Ectodermal cell (in vitro differentiated cells): ENCODE measurements around the gene WIZ.

Experiments
- H3K27ac ChIP-seq: 2 replicates; pipeline ENCODE4 v1.7.0; 2013; ENCODE audit warnings: mild to moderate bottlenecking, low read depth, low read length; ENCODE audit not compliant: insufficient read depth, poor library complexity, severe bottlenecking
- H3K27me3 ChIP-seq: 2 replicates; pipeline ENCODE4 v1.7.0; 2013; ENCODE audit warnings: mild to moderate bottlenecking, low read length; ENCODE audit not compliant: insufficient read depth, control insufficient read depth, poor library complexity, severe bottlenecking
- H3K36me3 ChIP-seq: one replicate; pipeline ENCODE4 v1.7.0; 2013; ENCODE audit warnings: low read length; ENCODE audit not compliant: control insufficient read depth, insufficient read depth
- H3K4me1 ChIP-seq: one replicate; pipeline ENCODE4 v1.7.0; 2013; ENCODE audit warnings: low read length; ENCODE audit not compliant: control insufficient read depth, insufficient read depth
- H3K4me3 ChIP-seq: 2 replicates; pipeline ENCODE4 v1.7.0; 2013; ENCODE audit warnings: low read depth, low read length, control low read depth; ENCODE audit not compliant: insufficient read depth
- H3K9me3 ChIP-seq: 2 replicates; pipeline ENCODE4 v1.7.0; 2013; ENCODE audit warnings: mild to moderate bottlenecking, low read length, moderate library complexity; ENCODE audit not compliant: control insufficient read depth
- WGBS, 2 experiments: methylation state at CpG; one replicate each; pipeline ENCODE4 v1.1.7; 2013; ENCODE audit warnings: missing lambda C conversion rate in 2 of 2; 5-methylcytosine and 5-hydroxymethylcytosine counted together

Gene WIZ

DNA sequence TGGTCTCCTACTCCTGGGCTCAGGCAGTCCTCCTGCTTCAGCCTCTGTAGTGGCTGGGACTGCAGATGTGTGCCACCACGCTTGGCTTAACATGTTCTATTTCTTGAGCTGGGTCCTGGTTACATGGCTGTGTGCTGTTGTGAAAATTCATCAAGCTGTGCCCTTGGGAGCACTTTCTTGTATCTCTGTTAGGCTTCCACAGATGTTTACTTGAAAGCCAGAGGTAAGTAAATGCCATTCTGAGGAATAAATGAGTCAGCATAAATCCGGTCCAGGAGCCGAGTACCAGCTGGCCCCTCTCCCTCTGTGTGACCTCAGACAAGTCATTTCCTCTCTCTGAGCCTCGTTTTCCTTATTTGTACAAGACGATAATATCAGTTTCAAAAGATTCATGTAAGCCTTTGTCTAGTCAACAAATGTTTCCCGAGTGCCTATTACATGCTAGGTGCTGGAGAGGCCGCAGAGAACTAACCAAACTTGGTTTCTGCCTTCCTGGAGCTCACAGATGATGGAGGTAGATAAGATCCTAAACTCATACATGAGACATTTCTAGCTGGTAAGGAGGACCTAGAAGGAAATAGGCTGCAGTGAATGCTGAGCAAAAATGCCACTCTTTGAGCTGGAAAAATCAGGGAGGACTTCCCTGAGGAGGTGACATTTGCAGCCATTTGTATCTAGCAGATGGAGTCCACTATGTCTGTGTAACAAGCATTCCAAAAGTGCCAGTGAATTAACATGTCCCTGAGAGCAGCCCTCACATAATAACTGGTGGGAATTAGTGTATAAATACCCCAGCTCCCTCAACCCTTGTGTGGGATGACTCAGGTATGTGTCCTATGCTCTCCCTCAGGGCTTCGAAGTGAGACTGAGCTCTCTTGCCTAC is 17.3 kb upstream of the WIZ start:
- Histone ChIP-seq H3K4me1 (no peaks in the 10 kb centered on the region), H3K27ac (no peak overlapping the region), H3K27me3 (peaks cover 25% of the 10 kb centered on the region), H3K36me3 (no peaks in the 10 kb centered on the region), H3K9me3 (no peaks in the 10 kb centered on the region), H3K4me3 (no peak overlapping the region)
- WGBS, 2 experiments, result 69 to 71% methylated on average over 8 of the region's 8 CpGs

DNA sequence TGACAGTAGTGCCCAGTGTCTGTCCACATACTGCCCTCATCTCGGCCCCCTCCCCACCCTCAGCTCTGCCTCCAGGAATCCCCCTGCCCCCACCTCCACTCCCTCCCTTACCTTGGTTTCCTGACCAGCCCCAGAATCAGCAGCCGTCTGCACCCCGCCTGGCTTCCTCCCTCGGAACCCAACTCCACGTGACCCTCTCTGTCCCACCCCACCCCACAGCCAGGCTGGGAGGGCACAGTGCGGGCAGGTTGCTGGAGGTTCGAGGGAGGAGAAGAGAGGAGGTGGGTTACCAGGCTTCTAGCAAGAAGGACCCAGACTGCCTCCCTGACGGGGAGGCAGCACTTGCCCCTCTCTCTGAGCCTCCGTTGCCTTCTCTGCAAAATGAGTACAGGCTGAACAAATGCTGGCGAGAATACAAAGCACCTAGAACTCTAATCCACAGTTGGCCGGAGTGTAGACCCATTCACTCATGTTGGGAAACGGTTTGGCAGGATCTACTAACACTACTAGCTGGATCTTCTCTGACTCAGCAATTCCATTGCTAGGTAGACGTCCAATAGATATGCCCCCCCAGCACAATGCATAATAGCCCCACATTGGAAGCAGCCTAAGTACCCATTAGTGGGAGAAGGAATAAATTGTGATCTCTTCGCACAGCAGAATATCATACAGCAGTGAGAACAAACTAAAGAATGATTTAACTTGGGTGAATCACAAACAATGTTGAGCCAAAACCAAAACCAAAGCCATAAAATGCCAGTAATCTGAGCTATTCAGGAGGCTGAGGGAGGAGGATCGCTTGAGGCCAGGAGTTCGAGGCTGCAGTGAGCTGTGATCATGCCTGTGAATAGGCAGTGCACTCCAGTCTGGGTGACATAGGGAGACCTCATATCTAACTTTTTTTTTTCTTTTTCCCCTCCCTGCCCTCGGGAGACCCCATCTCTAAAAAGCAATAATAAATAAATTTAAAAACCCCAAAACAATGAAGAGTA is 14.9 kb upstream of the WIZ start, which contains the start of gene RASAL3:
RASAL3 (minus strand) TSS at position 151 of the 992 bp plus-strand sequence. CDS start 186 bp downstream, outside the sequence.
- Histone ChIP-seq H3K4me3 (no peak within 1 kb of the TSS), H3K9me3 (no peaks in the 10 kb centered on the region), H3K36me3 (no peaks in the 10 kb centered on the region), H3K4me1 (no peaks in the 10 kb centered on the region), H3K27ac (no peak within 1 kb of the TSS), H3K27me3 (peaks cover 34% of the 10 kb centered on the region)
- WGBS, 2 experiments, result 63 to 64% methylated on average over 17 of the region's 17 CpGs

DNA sequence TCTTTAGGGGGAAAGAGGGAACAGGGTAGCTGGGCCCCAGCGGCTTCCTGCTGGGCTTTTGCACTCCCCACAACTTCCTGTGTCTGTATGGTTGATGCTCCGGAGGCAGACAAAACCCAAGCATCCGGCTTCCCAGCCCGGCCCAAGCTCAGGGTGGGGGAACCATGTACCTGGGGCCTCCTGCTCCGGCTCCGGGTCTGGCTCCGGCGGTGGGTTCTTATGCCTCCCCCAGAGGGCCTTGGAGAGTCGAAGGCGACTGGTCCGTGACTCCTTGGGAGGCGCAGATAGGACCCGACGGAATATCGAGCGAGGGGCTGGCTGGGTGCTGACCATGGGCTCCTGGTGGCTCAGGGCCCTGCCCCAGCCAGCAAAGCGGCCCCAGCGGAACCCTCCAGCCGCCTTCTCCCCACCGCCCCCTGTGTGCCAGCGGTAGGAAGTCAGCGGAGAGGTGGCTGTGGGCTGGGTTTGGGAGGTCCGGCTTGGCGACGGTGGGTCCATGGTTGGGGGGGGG is 14.2 kb upstream of the WIZ start:
- Histone ChIP-seq H3K36me3 (no peaks in the 10 kb centered on the region), H3K9me3 (no peaks in the 10 kb centered on the region), H3K27ac (no peak overlapping the region), H3K4me1 (no peaks in the 10 kb centered on the region), H3K27me3 (peaks cover 31% of the 10 kb centered on the region), H3K4me3 (no peak overlapping the region)
- 80 to 81% methylated on average over 25 of the region's 25 CpGs for WGBS, 2 experiments

DNA sequence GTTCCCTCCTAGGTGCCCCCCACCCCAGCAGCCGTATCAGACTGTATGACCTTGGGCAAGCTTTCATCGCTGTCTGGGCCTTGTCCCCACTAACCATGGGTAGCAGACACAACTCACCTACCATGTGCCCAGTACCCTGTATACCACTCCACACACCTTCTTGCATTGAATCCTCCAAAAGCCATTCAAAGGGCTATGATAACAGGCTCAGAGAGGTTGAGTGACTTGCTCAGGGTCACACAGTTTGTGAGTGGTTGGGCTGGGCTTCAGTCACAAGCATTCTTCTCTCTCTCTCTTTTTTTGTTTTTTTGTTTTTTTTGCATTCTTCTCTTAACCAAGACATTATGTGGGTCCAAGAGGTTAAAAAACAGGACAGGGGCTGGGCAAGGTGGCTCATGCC is 11.9 kb upstream of the WIZ start:
- no peaks in the 10 kb centered on the region for H3K9me3 ChIP-seq
- H3K27ac ChIP-seq, result no peak overlapping the region
- WGBS, 2 experiments, result 77% methylated on average over 2 of the region's 2 CpGs
- H3K4me1 ChIP-seq, result no peaks in the 10 kb centered on the region
- H3K4me3 ChIP-seq, result no peak overlapping the region
- H3K27me3 ChIP-seq, result peaks cover 41% of the 10 kb centered on the region
- H3K36me3 ChIP-seq, result no peaks in the 10 kb centered on the region

DNA sequence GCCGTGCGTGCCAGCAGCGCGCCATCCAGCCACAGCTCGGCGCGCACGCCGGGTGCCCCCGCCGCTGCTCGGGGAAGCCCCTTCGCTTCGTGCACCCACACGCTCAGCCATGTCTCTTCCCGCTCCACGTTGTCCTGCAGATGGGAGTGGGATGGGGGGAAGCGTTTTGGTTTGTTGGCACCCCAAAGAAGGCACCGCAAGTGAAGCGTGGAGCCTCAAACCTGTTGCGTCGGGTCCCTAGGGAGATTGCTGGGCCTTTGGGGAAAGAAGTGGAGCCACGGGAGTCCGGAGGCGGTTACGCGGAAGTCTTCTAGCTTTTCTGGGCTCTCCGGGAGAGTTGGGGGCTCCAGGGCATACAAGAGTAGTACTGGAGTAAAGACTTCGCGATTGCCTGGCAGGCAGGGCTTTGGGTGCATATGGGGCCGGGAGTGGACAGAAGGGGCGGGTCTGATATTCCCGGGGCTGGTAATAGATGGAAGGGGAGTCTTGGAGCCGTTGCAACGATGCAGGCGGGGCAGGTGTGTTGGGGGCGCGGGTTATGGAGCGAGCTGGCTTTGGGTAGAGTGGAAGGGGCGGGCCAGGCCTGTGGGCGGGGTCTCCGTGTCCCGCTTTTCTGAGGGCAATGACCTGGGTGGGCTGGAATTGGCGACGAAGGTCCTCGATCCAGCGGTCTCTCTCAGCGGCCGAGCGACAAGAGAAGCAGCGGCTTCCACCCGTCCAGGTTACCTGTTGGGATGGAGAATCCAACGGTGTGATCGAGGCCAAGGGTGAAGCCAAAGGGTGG is 8.1 kb upstream of the WIZ start:
- H3K4me1 ChIP-seq, result no peaks in the 10 kb centered on the region
- no peaks in the 10 kb centered on the region for H3K36me3 ChIP-seq
- WGBS, 2 experiments, result 44 to 48% methylated on average over 54 of the region's 54 CpGs
- H3K4me3 ChIP-seq, result no peak overlapping the region
- peaks cover 79% of the 10 kb centered on the region for H3K27me3 ChIP-seq
- H3K27ac ChIP-seq, result no peak overlapping the region
- H3K9me3 ChIP-seq, result no peaks in the 10 kb centered on the region

DNA sequence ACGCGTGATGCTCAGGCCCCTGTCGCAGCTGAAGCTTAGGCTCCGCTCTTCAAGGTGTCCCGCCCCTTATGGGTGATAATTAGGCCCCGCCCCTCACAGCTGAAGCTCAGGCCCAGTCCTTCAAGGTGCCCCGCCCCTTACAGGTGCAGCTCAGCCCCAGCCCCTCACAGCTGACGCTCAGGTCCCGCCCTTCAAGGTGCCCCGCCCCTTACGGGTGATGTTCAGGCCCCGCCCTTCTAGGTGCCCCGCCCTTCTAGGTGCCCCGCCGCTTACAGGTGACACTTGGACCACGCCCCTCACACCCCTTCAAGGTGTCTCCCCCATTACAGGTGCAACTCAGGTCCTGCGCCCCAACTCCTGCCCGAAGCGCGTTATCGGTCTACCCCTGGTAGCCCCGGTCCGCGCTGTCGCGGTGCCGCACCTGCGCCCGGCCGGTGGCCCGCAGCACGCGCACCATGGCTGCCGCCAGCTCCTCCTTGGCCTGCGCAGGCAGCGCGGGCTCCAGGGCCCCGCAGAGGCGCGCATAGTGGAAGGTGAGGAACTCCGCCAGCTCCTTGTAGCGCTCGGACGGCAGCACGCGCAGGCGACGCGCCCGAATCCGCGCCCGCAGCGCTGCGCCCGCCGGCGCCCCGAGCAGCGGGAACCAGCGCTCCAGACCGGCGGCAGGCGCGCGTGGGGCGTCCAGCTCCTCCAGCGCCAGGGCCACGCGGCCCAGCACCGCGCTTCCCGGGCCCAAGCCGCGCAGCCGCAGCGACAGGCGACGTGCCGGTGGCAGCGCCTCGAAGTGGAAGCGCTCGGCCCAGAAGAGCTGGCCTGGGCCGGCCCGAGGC is 7.3 kb upstream of the WIZ start:
- H3K9me3 ChIP-seq, result no peaks in the 10 kb centered on the region

DNA sequence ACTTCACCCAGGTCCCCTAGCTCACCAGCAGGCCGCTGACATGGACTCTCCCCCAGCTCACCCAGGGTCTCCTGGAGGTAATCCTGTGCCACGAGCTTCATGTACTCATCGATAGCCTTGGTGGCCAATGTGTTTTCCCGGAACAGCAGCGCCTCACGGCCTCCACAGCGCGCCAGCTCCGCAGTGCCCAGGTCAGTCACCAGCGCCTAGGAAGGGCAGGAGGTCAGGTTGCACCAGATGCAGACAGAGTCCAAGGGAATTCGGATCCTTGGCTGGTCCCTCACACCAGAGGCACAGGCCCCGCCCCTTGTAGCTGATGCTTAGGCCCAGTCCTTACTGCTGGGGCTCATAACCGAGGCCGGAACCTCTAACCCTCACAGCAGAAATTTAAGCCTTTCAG is 6.7 kb upstream of the WIZ start:
- Histone ChIP-seq H3K27me3 (peaks cover 91% of the 10 kb centered on the region), H3K36me3 (no peaks in the 10 kb centered on the region), H3K4me1 (no peaks in the 10 kb centered on the region), H3K4me3 (no peak overlapping the region), H3K27ac (no peak overlapping the region), H3K9me3 (no peaks in the 10 kb centered on the region)
- WGBS, 2 experiments, result 76 to 77% methylated on average over 14 of the region's 14 CpGs

More for the DNA sequence above, 7.3 kb upstream of the WIZ start:
- H3K4me3 ChIP-seq, result no peak overlapping the region
- no peaks in the 10 kb centered on the region for H3K4me1 ChIP-seq
- 9 to 10% methylated on average over 86 of the region's 86 CpGs for WGBS, 2 experiments
- H3K27ac ChIP-seq, result no peak overlapping the region
- peaks cover 84% of the 10 kb centered on the region for H3K27me3 ChIP-seq
- H3K36me3 ChIP-seq, result no peaks in the 10 kb centered on the region

DNA sequence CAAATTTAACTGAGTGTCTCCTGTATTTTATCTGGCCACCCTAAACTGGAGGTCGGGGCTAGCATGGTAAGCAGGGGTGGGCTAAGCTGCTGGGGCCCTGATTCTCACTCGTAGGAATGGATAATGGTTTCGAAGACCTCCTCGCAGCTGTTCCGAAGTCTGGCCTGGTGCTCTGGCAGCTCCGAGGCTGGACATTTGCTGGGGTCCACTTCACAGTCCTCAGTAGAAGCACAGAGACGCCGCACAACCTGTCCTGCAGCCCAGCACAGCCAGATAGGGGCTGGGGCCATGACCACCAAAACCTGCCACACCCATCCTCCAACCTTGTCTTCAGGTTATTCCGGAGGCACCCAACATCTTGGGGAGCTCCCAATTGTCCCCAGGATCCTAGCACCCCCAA is 6.2 kb upstream of the WIZ start:
- 88% methylated on average over 9 of the region's 9 CpGs for WGBS, 2 experiments
- peaks cover 87% of the 10 kb centered on the region for H3K27me3 ChIP-seq

More for the DNA sequence above, 6.2 kb upstream of the WIZ start:
- H3K4me3 ChIP-seq, result no peak overlapping the region
- no peaks in the 10 kb centered on the region for H3K36me3 ChIP-seq
- H3K27ac ChIP-seq, result no peak overlapping the region
- H3K9me3 ChIP-seq, result no peaks in the 10 kb centered on the region
- no peaks in the 10 kb centered on the region for H3K4me1 ChIP-seq
